ENCODE results near the gene RESF1.

DNA sequence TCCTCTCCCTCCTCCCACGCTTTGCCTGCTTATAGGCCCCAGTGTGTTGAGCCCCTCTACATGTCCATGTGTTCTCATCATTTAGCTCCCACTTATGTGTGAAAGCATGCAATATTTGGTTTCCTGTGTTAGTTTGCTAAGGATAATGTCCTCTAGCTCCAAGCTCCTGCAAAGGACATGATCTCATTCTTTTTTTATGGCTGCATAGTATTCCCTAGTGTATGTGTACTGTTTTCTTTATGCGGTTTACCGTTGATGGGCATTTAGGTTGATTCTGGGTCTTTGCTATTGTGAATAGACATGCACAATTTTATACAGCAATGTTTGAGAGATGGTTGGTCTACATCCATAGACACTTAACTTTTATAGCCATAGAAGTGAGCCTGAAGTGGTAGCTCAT is 5.1 kb downstream of the RESF1 start:
- TF ChIP-seq POLR2A (IDR thresholded peaks at IDR 0.05; ENCODE audit: low read depth, low read length) (no peak), FOS (IDR thresholded peaks at IDR 0.05; ENCODE audit: borderline replicate concordance, insufficient read depth, low read length) (no peak)
- TF ChIP-seq, protein P1, sequence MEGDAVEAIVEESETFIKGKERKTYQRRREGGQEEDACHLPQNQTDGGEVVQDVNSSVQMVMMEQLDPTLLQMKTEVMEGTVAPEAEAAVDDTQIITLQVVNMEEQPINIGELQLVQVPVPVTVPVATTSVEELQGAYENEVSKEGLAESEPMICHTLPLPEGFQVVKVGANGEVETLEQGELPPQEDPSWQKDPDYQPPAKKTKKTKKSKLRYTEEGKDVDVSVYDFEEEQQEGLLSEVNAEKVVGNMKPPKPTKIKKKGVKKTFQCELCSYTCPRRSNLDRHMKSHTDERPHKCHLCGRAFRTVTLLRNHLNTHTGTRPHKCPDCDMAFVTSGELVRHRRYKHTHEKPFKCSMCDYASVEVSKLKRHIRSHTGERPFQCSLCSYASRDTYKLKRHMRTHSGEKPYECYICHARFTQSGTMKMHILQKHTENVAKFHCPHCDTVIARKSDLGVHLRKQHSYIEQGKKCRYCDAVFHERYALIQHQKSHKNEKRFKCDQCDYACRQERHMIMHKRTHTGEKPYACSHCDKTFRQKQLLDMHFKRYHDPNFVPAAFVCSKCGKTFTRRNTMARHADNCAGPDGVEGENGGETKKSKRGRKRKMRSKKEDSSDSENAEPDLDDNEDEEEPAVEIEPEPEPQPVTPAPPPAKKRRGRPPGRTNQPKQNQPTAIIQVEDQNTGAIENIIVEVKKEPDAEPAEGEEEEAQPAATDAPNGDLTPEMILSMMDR (IDR thresholded peaks at IDR 0.05; ENCODE audit: extremely low read depth in 1 of 2, insufficient read depth in 1 of 2, low read depth in 1 of 2, low read length in 2 of 2) = no peak
- TF ChIP-seq, protein P2, sequence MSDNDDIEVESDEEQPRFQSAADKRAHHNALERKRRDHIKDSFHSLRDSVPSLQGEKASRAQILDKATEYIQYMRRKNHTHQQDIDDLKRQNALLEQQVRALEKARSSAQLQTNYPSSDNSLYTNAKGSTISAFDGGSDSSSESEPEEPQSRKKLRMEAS (IDR thresholded peaks at IDR 0.05; ENCODE audit: insufficient read depth, insufficient read length) = no peak
